Stimulated activated effector memory CD8-positive, alpha-beta T cell treated with anti-CD3 and anti-CD28 coated beads, Interleukin-12 subunit alpha, Interleukin-12 subunit beta, amount 100 ng/mL, for 72 hours (primary cell): Measurements from ENCODE around the gene ABHD2.
"Not testable (repeated sequence)": the region's sequence is repeated elsewhere in the genome, so short reads cannot be mapped to it uniquely, and the experiment has no call there.

Experiments used
- ATAC-seq: fragments of 150-1000 bp; cut with Tn5 transposase; 2 replicates; pipeline ENCODE4 v1.10.0; 2021
- DNase-seq, 2 donors: peaks; one replicate each; pipeline ENCODE4 v3.0.0; 2021 to 2022; ENCODE audit warnings: low spot score in 2 of 2
- H3K27ac Mint-ChIP-seq: one replicate; pipeline ENCODE4 v1.8.0; 2022; ENCODE audit warnings: mild to moderate bottlenecking, mixed read lengths
- H3K36me3 Mint-ChIP-seq: one replicate; pipeline ENCODE4 v1.8.0; 2022; ENCODE audit warnings: mild to moderate bottlenecking, mixed read lengths
- H3K4me1 Mint-ChIP-seq: one replicate; pipeline ENCODE4 v1.8.0; 2022; ENCODE audit warnings: mixed read lengths
- H3K4me3 Mint-ChIP-seq: one replicate; pipeline ENCODE4 v1.8.0; 2022; ENCODE audit warnings: mild to moderate bottlenecking, mixed read lengths
- H3K9me3 Mint-ChIP-seq: one replicate; pipeline ENCODE4 v1.8.0; 2022; ENCODE audit warnings: mixed read lengths

ABHD2 gene

GRCh38 chr15:89239883-89240810 is 151.9 kb downstream of the ABHD2 start:
- ATAC-seq: not testable (repeated sequence)

DNA sequence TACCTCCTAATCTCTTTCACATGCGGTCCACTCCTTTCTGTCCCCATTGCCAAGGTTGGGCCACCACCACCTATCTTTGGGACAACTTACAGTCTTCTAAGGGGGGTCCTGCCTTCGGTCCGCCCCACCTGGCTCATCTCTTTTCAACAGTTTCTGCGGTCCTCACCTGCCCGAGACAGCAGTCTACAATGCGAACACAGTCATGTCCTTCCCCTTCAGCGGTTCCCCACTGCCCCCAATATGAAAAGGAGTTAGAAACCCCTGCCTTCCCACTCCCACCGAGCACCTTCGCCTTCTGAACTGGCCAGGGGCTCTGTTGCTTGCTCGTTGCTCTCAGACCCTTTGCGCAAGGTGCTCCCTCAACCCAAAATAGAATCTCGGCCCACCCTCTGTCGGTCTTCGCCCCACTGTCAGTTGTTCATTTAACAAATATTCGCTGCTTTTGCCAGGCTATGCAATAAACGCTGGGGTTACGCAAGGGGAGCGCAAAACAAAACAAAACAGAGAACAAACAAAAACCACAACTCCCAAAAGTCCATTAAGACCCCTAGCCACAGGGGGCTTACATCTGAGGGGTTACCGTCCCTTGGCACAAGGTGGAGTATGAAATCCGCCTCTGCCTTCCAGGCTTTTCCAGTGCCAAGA is 154.9 kb downstream of the ABHD2 start:
- H3K36me3 Mint-ChIP-seq: peaks cover 43% of the 10 kb centered on the region
- ATAC-seq (no peak), DNase-seq (peak in 1 of 2 donors; percentile 54)
- no peaks in the 10 kb centered on the region for H3K9me3 Mint-ChIP-seq
- peaks cover 38% of the 10 kb centered on the region for H3K4me1 Mint-ChIP-seq
- H3K4me3 Mint-ChIP-seq: peak overlapping the region; percentile 95
- H3K27ac Mint-ChIP-seq: peak overlapping the region; percentile 94

More at GRCh38 chr15:89239883-89240810, 151.9 kb downstream of the ABHD2 start:
- H3K36me3 Mint-ChIP-seq: peaks cover 13% of the 10 kb centered on the region
- H3K9me3 Mint-ChIP-seq, H3K4me3 Mint-ChIP-seq, H3K27ac Mint-ChIP-seq: not testable (repeated sequence)
- H3K4me1 Mint-ChIP-seq: peaks cover 23% of the 10 kb centered on the region
- DNase-seq: peak in 1 of 2 donors; percentile 30

GRCh38 chr15:89243691-89244573 is 155.7 kb downstream of the ABHD2 start, which contains the start of gene FANCI:
Gene FANCI, plus strand, starts transcription at chr15:89243979. Its CDS starts 3,669 bp downstream, at chr15:89247648.
- Mint-ChIP-seq H3K4me1 (peaks cover 38% of the 10 kb centered on the region), H3K9me3 (no peaks in the 10 kb centered on the region), H3K4me3 (peak within 1 kb of the TSS; percentile 95), H3K36me3 (peaks cover 51% of the 10 kb centered on the region), H3K27ac (peak within 1 kb of the TSS; percentile 94)
- DNase-seq (peak; percentile 96 to 99), ATAC-seq (peak; percentile 96)

DNA sequence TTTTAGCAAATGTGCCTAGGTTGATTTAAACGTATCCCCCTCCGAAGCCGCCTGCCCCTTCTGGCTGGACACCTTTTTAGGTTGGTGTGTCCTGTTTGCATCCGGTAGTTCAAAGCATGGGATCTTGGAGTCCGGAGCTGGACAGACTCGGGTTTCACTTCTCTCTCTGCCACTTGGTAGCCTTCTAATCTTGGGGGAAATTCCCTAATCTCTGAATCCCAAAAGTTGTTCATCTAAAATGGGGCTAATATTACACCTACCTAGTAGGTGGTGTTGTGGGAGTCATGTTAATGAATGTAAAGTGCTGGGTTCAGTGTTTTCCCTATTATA is 156.3 kb downstream of the ABHD2 start:
- DNase-seq (no peak), ATAC-seq (no peak)
- no peaks in the 10 kb centered on the region for H3K9me3 Mint-ChIP-seq
- H3K4me1 Mint-ChIP-seq: peaks cover 38% of the 10 kb centered on the region
- H3K36me3 Mint-ChIP-seq: peaks cover 57% of the 10 kb centered on the region
- peak overlapping the region; percentile 94 for H3K27ac Mint-ChIP-seq
- H3K4me3 Mint-ChIP-seq: peak overlapping the region; percentile 95

GRCh38 chr15:89247446-89247845 is 159.2 kb downstream of the ABHD2 start:
- no peak for DNase-seq
- H3K4me1 Mint-ChIP-seq: peaks cover 38% of the 10 kb centered on the region
- ATAC-seq: no peak
- peaks cover 82% of the 10 kb centered on the region for H3K36me3 Mint-ChIP-seq
- no peaks in the 10 kb centered on the region for H3K9me3 Mint-ChIP-seq
- H3K27ac Mint-ChIP-seq: no peak overlapping the region
- H3K4me3 Mint-ChIP-seq: no peak overlapping the region

DNA sequence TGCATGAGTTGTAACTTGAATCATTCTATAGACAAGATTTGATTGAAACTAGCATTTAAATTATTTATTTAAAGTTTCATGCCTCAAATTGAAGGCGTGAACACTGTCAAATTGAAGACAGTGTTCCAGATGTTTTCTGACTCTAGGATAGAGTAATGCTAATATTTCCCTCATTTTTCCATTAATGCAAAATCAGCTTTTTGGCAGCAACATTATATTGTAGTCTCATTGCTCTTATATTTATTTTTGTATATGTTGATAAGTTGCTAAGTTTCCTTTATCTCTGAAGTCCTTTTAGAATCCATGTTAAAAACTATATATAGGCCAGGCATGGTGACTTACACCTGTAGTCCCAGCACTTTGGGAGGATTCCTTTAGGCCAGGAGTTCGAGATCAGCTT is 160.3 kb downstream of the ABHD2 start:
- Mint-ChIP-seq H3K36me3 (peaks cover 89% of the 10 kb centered on the region), H3K27ac (no peak overlapping the region), H3K4me1 (peaks cover 29% of the 10 kb centered on the region), H3K4me3 (no peak overlapping the region), H3K9me3 (no peaks in the 10 kb centered on the region)
- no peak for DNase-seq
- no peak for ATAC-seq

- not testable (repeated sequence) for H3K9me3 Mint-ChIP-seq, ATAC-seq, H3K4me3 Mint-ChIP-seq, H3K27ac Mint-ChIP-seq, DNase-seq
- Mint-ChIP-seq H3K4me1 (peaks cover 15% of the 10 kb centered on the region), H3K36me3 (peaks cover 86% of the 10 kb centered on the region)
Observed at GRCh38 chr15:89250142-89250541, 161.9 kb downstream of the ABHD2 start.
